Stimulated activated CD4-positive, alpha-beta T cell treated with anti-CD3 and anti-CD28 coated beads, Interleukin-4, amount 100 ng/mL, for 4 hours (primary cell): ENCODE measurements around the gene TRMT1.
A peak's percentile ranks its signal among the peaks of the same experiment; 100 is the strongest.
"Not testable (repeated sequence)": the region's sequence is repeated elsewhere in the genome, so short reads cannot be mapped to it uniquely, and the experiment has no call there.

ENCODE experiments used
- DNase-seq, 2 experiments: peaks; one replicate each; pipeline ENCODE4 v3.0.0-alpha.2; 2020

Gene TRMT1

GRCh38 chr19:13150187-13150930 is 33.8 kb upstream of the TRMT1 start, which contains the start of the genes IER2 and STX10:
Gene IER2 (plus strand): TSS chr19:13150411. CDS start chr19:13153187, 2,776 bp downstream.
Gene STX10 (minus strand): TSS chr19:13150375. CDS start chr19:13150173, 202 bp downstream.
- peak; percentile 89 to 93 for DNase-seq

DNA sequence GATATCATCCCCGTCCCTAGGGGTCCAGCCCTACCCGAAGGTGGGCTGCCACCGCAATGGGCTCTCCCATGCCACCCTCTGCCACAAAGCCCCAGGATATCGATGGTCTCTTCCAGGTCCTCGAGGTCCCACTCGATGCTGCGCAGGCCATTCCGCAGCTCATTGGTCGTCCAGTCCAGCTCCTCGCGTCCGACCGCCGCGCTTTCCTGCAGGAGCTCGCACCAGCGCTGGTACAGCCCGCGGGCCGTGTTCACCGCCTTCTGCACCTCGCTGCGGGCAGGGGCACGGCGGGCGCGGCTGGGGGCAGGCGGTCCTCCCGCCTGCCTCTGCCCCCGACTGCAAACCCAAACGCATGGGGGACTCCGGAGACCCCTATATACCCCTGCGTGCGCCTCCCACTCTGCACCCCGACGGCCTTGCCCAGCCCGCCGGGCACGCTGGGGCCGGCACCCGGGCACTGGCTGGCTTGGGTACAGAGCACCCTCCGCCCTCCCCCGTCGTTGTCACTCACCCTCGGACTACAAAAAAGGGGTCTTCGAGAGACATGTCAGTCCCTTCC is 33.2 kb upstream of the TRMT1 start:
- no peak for DNase-seq

GRCh38 chr19:13149173-13149627 is 32.7 kb upstream of the TRMT1 start:
- DNase-seq: not testable (repeated sequence)

- no peak for DNase-seq
Measured at GRCh38 chr19:13146763-13147563, 30.4 kb upstream of the TRMT1 start.

DNA sequence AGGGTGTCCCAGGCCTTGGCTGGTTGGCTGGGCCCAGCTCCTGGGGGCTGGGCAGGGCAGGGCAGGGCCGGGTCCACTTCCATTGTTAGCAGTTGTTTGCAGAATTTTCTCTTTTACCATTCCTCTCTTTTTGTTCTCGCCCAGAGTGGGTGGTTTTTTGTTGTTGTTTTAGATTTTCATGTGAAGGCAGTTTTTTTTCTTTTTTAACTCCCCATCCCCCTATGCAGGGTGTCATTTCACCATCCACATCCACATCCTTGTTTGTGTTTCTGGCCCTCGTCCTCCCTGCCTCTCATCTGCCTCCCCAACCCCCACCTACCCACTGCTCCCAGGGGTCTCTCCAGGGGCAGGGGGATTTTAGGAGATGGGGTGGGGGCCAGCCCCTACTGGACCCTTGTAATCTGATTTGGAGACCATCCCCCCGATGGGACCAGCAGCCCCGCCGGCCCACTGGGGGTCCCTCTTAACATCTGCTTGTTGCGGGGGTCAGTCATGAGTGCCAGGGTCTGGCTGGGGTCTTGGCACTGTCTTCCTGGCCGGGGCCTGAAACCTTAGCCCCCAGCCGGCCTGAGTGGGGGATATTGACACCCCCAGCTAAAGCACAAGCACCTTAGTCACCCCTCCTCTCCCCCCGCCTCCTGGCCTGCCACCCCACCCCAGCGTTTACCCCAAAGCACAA is 23.2 kb upstream of the TRMT1 start:
- DNase-seq: no peak

GRCh38 chr19:13138916-13139198 is 22.3 kb upstream of the TRMT1 start:
- no peak for DNase-seq

GRCh38 chr19:13138171-13138915 is 21.8 kb upstream of the TRMT1 start:
- DNase-seq: no peak

GRCh38 chr19:13137290-13137794 is 20.8 kb upstream of the TRMT1 start:
- DNase-seq: no peak

- no peak for DNase-seq
Measured at GRCh38 chr19:13135068-13136062, 18.8 kb upstream of the TRMT1 start.

GRCh38 chr19:13134626-13135025 is 18.1 kb upstream of the TRMT1 start:
- no peak for DNase-seq

DNA sequence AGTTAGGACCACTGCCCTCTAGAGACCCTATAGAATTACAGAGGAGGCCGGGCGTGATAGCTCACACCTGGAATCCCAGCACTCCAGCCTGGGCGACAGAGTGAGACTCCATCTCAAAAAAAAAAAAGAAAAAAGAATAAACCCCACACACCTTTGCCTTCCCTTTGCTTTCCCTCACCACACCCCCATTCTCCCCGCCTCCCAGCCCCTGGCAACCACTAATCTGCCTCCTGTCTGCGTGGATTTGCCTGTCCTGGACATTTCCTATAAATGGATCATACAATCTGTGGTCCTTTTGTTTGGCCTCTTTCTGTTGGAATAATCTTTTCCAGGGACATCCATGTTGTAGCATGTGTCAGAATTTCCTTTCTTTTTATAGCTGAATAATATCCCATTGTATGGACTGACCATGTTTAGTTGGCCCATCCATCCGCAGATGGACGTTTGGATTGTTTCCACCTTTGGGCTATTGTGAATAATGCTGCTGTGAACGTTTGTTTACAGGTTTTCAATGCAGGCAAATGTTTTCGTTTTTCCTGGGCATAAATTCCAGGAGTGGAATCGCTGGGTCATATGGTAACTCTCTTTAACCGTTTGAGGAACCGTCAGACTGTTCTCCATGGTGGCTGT is 16.8 kb upstream of the TRMT1 start:
- no peak for DNase-seq

DNA sequence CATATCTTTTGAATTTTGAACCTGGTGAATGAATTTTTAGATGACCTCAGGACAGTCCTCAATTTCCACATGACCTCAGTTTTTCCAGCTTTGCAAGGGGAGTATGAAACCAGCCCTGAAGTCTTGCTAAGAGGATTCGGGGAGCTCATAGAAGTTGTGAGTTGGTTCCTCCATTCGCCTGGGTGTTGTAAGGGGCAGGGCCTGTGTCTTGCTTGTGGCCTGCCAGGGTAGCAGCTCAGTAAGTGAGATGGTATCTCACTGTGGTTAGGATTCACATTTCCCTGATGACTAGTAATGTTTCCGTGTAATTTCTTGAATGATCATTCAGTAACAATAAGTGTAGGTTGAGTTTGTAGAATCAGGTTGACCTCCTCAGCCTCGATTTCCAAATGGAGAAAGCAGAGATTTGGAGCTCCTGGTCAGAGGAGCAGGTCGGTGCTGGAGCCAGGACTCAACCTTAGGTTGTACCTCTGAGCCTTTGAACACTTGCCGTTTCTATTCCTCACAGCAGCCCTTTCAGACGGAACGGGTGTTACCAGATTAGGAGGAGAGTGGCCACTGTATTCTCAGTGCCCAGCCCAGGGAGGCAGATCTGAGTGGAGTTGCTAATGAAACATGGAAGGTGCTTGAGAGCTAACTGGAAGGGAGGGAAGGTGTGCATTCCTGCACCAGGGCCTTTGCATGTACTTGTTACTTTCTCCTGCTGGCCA is 16.1 kb upstream of the TRMT1 start:
- DNase-seq: peak; percentile 24 to 67

GRCh38 chr19:13130886-13131490 is 14.4 kb upstream of the TRMT1 start:
- DNase-seq: no peak

DNA sequence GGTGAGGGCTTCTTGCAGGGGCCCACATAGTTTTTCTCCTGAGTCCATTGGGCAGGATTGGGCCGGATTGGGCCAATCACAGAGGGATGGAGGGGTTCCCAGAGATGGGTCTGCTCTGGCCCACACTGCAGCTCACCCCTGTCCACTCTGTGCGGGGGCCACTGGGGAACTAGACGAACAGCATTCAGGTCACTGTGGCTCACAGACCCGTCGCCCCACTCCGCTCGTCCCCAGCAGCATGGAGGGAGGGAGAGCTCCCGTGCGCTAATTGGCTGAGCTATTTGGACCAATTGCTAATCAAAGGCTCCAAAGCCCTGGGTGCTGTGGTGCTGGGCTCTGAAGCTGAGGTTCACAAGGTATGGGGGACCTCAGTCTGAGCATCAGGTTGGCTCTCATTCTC is 12.8 kb upstream of the TRMT1 start:
- no peak for DNase-seq

DNA sequence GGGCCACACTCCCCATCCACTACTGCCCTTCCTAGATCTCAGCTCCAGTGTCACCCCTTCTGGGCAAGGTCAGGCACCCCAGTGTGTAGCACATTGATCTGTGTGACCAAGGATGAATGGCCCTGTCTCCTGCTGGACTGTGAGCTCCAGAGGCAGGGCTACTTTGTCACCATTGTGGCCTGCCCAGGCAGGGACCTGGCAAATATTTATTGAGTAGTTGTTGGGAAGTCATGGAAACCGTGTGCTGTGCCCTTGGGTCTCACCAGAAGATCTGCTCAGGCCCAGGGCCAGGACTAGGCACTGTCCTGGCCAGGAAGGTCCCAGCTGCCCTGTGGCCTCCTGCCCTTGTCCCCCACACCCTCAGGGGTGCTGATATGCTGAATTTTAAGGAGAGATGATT is 12.0 kb upstream of the TRMT1 start:
- DNase-seq: no peak

- no peak for DNase-seq
Measured at GRCh38 chr19:13127811-13128575, 11.5 kb upstream of the TRMT1 start.

DNA sequence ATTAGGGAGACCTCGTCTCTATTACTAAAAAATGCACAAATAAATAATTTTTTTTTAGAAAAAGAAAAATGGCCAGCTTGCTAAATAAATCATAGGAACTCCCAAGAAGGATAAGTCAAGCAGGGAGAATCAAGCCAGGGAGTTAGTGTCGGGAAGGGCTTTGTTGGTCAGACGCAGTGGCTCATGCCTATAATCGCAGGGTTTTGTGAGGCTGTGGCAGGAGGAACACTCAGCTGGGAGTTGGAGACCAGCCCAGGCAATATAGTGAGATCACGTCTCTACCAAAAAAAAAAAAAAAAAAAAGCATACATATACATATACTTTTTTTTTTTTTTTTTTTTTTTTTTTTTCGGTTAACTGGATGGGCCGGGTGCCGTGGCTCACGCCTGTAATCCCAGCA is 10.5 kb upstream of the TRMT1 start:
- DNase-seq: no peak
